GM21447 (cell line): ENCODE measurements around the gene SAT1.
"Not testable (repeated sequence)": the region's sequence is repeated elsewhere in the genome, so short reads cannot be mapped to it uniquely, and the experiment has no call there.

Experiments used
- ATAC-seq: cut with Tn5 transposase; IDR thresholded peaks from one replicate; pipeline ENCODE4 v1.9.1; 2021; ENCODE audit not compliant: unreplicated experiment

Gene SAT1

GRCh38 chrX:23782863-23783588, at the start of gene SAT1:
Gene SAT1 (plus strand): TSS chrX:23783173. CDS start chrX:23783352, 179 bp downstream.
- ATAC-seq: peak; percentile 78

- ATAC-seq: no peak
Measured at GRCh38 chrX:23736030-23736429, 46.9 kb upstream of the SAT1 start.

- no peak for ATAC-seq
Measured at GRCh38 chrX:23737413-23737812, 45.6 kb upstream of the SAT1 start.

GRCh38 chrX:23742174-23742696, 40.7 kb upstream of the SAT1 start:
- no peak for ATAC-seq

GRCh38 chrX:23742697-23743622, 40.0 kb upstream of the SAT1 start, which contains the start of gene ACOT9:
Gene ACOT9 (minus strand): TSS chrX:23743276. CDS start chrX:23743144, 132 bp downstream.
- peak; percentile 93 for ATAC-seq

GRCh38 chrX:23743623-23743971, 39.4 kb upstream of the SAT1 start:
- ATAC-seq: not testable (repeated sequence)

GRCh38 chrX:23745786-23746185, 37.2 kb upstream of the SAT1 start:
- ATAC-seq: no peak

- no peak for ATAC-seq
Measured at GRCh38 chrX:23749129-23749528, 33.8 kb upstream of the SAT1 start.

GRCh38 chrX:23749576-23749975, 33.4 kb upstream of the SAT1 start:
- no peak for ATAC-seq

GRCh38 chrX:23752740-23753415, 30.1 kb upstream of the SAT1 start:
- no peak for ATAC-seq

- no peak for ATAC-seq
Measured at GRCh38 chrX:23754664-23755063, 28.3 kb upstream of the SAT1 start.

- ATAC-seq: peak; percentile 93
Measured at GRCh38 chrX:23756165-23756564, 26.8 kb upstream of the SAT1 start.

- ATAC-seq: no peak
Measured at GRCh38 chrX:23759821-23760220, 23.2 kb upstream of the SAT1 start.

- no peak for ATAC-seq
Measured at GRCh38 chrX:23764188-23764984, 18.6 kb upstream of the SAT1 start.

- ATAC-seq: no peak
Measured at GRCh38 chrX:23765449-23765848, 17.5 kb upstream of the SAT1 start.

GRCh38 chrX:23765868-23766267, 17.1 kb upstream of the SAT1 start:
- ATAC-seq: no peak

GRCh38 chrX:23766650-23767551, 16.1 kb upstream of the SAT1 start:
- ATAC-seq: peak; percentile 68

- ATAC-seq: no peak
Measured at GRCh38 chrX:23770142-23770541, 12.8 kb upstream of the SAT1 start.

GRCh38 chrX:23771086-23771485, 11.9 kb upstream of the SAT1 start:
- ATAC-seq: not testable (repeated sequence)
